Liver (tissue), 9 donors: ENCODE data around the gene TUBGCP2. TPM values are rescaled to one million over a fixed set of nuclear protein-coding genes. Genes with fewer than 3 reads are reported as not detected.

Experiments used
- DNase-seq: peaks from one replicate; pipeline ENCODE4 v3.0.0-alpha.2; 2017; ENCODE audit warnings: low spot score
- H3K27ac ChIP-seq, 2 donors: one replicate each; pipeline ENCODE4 v1.7.0; 2013; ENCODE audit warnings: inconsistent platforms in 2 of 2, low read length in 2 of 2, control low read depth in 1 of 2, low read depth in 1 of 2, mild to moderate bottlenecking in 1 of 2
- H3K27me3 ChIP-seq, 4 donors: one replicate each; pipeline versions ENCODE4 v1.6.1 to v1.7.0; 2013; ENCODE audit warnings: low read length in 3 of 4, inconsistent platforms in 1 of 4, mild to moderate bottlenecking in 1 of 4, moderate library complexity in 1 of 4; ENCODE audit not compliant: control insufficient read depth in 4 of 4, insufficient read depth in 4 of 4
- H3K36me3 ChIP-seq, 4 donors: one replicate each; pipeline versions ENCODE4 v1.6.1 to v1.7.0; 2013; ENCODE audit warnings: low read length in 3 of 4, mild to moderate bottlenecking in 3 of 4, low read depth in 1 of 4, moderate library complexity in 1 of 4; ENCODE audit not compliant: control insufficient read depth in 4 of 4, insufficient read depth in 3 of 4
- H3K4me1 ChIP-seq, 4 donors: one replicate each; pipeline versions ENCODE4 v1.6.1 to v1.7.0; 2013; ENCODE audit warnings: low read length in 3 of 4, mild to moderate bottlenecking in 3 of 4, moderate library complexity in 1 of 4; ENCODE audit not compliant: control insufficient read depth in 4 of 4, insufficient read depth in 4 of 4
- H3K4me3 ChIP-seq, 3 donors: one replicate each; pipeline versions ENCODE4 v1.6.1 to v1.7.0; 2013; ENCODE audit warnings: low read length in 3 of 3, control low read depth in 1 of 3, low read depth in 1 of 3, mild to moderate bottlenecking in 1 of 3
- H3K9ac ChIP-seq, 2 donors: one replicate each; pipeline ENCODE4 v1.7.0; 2013; ENCODE audit warnings: low read length in 2 of 2, mild to moderate bottlenecking in 2 of 2, moderate library complexity in 2 of 2, control low read depth in 1 of 2, low read depth in 1 of 2
- H3K9me3 ChIP-seq, 4 donors: one replicate each; pipeline versions ENCODE4 v1.6.1 to v1.7.0; 2013; ENCODE audit warnings: low read length in 3 of 4; ENCODE audit not compliant: control insufficient read depth in 4 of 4
- ATF3 ChIP-seq: IDR thresholded peaks from 2 replicates; pipeline ENCODE4 v1.6.1; 2016; ENCODE audit warnings: antibody characterized with exemption
- CTCF ChIP-seq: fragments of 150-350 bp; IDR thresholded peaks from 2 replicates; pipeline ENCODE4 v1.5.1; 2017; ENCODE audit warnings: improper control_type of control experiment, low read depth, low read length; ENCODE audit not compliant: missing input control
- EGR1 ChIP-seq, 2 donors: IDR thresholded peaks; 2 replicates each; pipeline ENCODE4 v1.6.1; 2016 to 2018; ENCODE audit warnings: antibody characterized with exemption in 2 of 2, low read depth in 2 of 2
- FOXA1 ChIP-seq: IDR thresholded peaks from 2 replicates; pipeline ENCODE4 v1.6.1; 2016; ENCODE audit warnings: antibody characterized with exemption
- FOXA2 ChIP-seq: IDR thresholded peaks from 2 replicates; pipeline ENCODE4 v1.6.1; 2016; ENCODE audit warnings: antibody characterized with exemption
- GABPA ChIP-seq, 2 donors: IDR thresholded peaks in 1 of 2; conservative IDR thresholded peaks in 1 of 2; 2 replicates each; pipeline ENCODE4 v1.6.1; 2016; ENCODE audit warnings: antibody characterized with exemption in 2 of 2, mild to moderate bottlenecking in 1 of 2, moderate library complexity in 1 of 2
- HNF4A ChIP-seq, 2 donors: conservative IDR thresholded peaks; 2 replicates each; pipeline ENCODE4 v1.6.1; 2016; ENCODE audit warnings: antibody characterized with exemption in 2 of 2, mild to moderate bottlenecking in 2 of 2
- HNF4G ChIP-seq: IDR thresholded peaks from 2 replicates; pipeline ENCODE4 v1.6.1; 2016; ENCODE audit warnings: antibody characterized with exemption
- JUND ChIP-seq, 2 donors: IDR thresholded peaks; 2 replicates each; pipeline ENCODE4 v1.6.1; 2016; ENCODE audit warnings: antibody characterized with exemption in 2 of 2
- MAX ChIP-seq: IDR thresholded peaks from 2 replicates; pipeline ENCODE4 v1.6.1; 2016; ENCODE audit warnings: antibody characterized with exemption
- NR2F2 ChIP-seq: IDR thresholded peaks from 2 replicates; pipeline ENCODE4 v1.6.1; 2016; ENCODE audit warnings: antibody characterized with exemption
- RAD21 ChIP-seq, 2 donors: IDR thresholded peaks; 2 replicates each; pipeline ENCODE4 v1.6.1; 2016; ENCODE audit warnings: antibody characterized with exemption in 2 of 2, mild to moderate bottlenecking in 2 of 2
- REST ChIP-seq: IDR thresholded peaks from 2 replicates; pipeline ENCODE4 v1.6.1; 2016; ENCODE audit warnings: antibody characterized with exemption, mild to moderate bottlenecking
- SP1 ChIP-seq: IDR thresholded peaks from 2 replicates; pipeline ENCODE4 v1.6.1; 2018; ENCODE audit warnings: antibody characterized with exemption, mild to moderate bottlenecking
- TAF1 ChIP-seq: conservative IDR thresholded peaks from 2 replicates; pipeline ENCODE4 v1.6.1; 2016; ENCODE audit warnings: antibody characterized with exemption, mild to moderate bottlenecking
- YY1 ChIP-seq: IDR thresholded peaks from 2 replicates; pipeline ENCODE4 v1.6.1; 2016; ENCODE audit warnings: antibody characterized with exemption, mild to moderate bottlenecking
- ZBTB33 ChIP-seq: IDR thresholded peaks from 2 replicates; pipeline ENCODE4 v1.6.1; 2016; ENCODE audit warnings: antibody characterized with exemption
- WGBS: extraction: QIAGEN DNeasy Blood & Tissue Kit; methylation state at CpG from one replicate; pipeline ENCODE4 v1.1.7; 2013; 5-methylcytosine and 5-hydroxymethylcytosine counted together
- polyA plus RNA-seq, 2 donors: library from polyadenylated mRNA; stranded (reverse) in 1 of 2; unstranded in 1 of 2; fragments of 200-250 nt in 1 of 2; fragments of >200 nt in 1 of 2; fragmentation: Nextera tagmentation in 1 of 2; extraction: Ambion mirVana in 1 of 2; gene quantifications; one replicate each; pipeline versions ENCODE4 v1.2.1 to v1.2.3, GENCODE V29; 2013 to 2015
- total RNA-seq, 2 donors: library from RNA; depleted of rRNA; stranded (reverse); fragments of >200 nt; gene quantifications; one replicate each; pipeline ENCODE4 v1.2.3, GENCODE V29; 2014
- donor health status: healthy.
- donor health status: healthy.
- donor health status: healthy.
- donor health status: healthy.
- donor health status: healthy.

Gene TUBGCP2
- total and polyA plus RNA-seq, 4 donors, result 18.8 to 32.4 (median 27.6) TPM

- H3K36me3 ChIP-seq, result peaks cover 29 to 85% (median 54%) of the 10 kb centered on the region in 4 donors
- no peak overlapping the region for H3K27ac ChIP-seq
- TF ChIP-seq FOXA1 (no peak), FOXA2 (no peak), YY1 (no peak)
- H3K4me1 ChIP-seq, result no peaks in the 10 kb centered on the region
- H3K4me3 ChIP-seq, result no peak overlapping the region
- no peaks in the 10 kb centered on the region for H3K9me3 ChIP-seq
- 95% methylated on average over 46 of the region's 46 CpGs for WGBS
- no peak for DNase-seq
- no peaks in the 10 kb centered on the region for H3K27me3 ChIP-seq
- H3K9ac ChIP-seq, result no peak overlapping the region
Observed at GRCh38 chr10:133287832-133288500, 20.7 kb downstream of the TUBGCP2 start.

GRCh38 chr10:133286366-133286765 lies 22.3 kb downstream of the TUBGCP2 start:
- Histone ChIP-seq H3K9ac (no peak overlapping the region), H3K27me3 (no peaks in the 10 kb centered on the region), H3K4me1 (no peaks in the 10 kb centered on the region), H3K4me3 (no peak overlapping the region), H3K36me3 (peaks cover 37 to 89% (median 62%) of the 10 kb centered on the region in 4 donors), H3K9me3 (no peaks in the 10 kb centered on the region), H3K27ac (no peak overlapping the region)
- no peak for DNase-seq
- TF ChIP-seq HNF4A (conservative IDR thresholded peaks at IDR 0.05) (no peak), NR2F2 (no peak), JUND (IDR thresholded peaks at IDR 0.05) (no peak), ZBTB33 (no peak), HNF4G (no peak)
- 88% methylated on average over 18 of the region's 18 CpGs for WGBS

- peaks cover 40 to 87% (median 60%) of the 10 kb centered on the region in 4 donors for H3K36me3 ChIP-seq
- H3K27me3 ChIP-seq, result no peaks in the 10 kb centered on the region
- H3K9ac ChIP-seq, result no peak overlapping the region
- peaks cover 0 to 4% (median under 1%) of the 10 kb centered on the region in 4 donors for H3K4me1 ChIP-seq
- no peak overlapping the region for H3K27ac ChIP-seq
- H3K4me3 ChIP-seq, result no peak overlapping the region
- TF ChIP-seq FOXA2, result no peak
- no peak for TF ChIP-seq JUND (IDR thresholded peaks at IDR 0.05)
- TF ChIP-seq FOXA1, result no peak
- no peak for TF ChIP-seq ZBTB33
- no peak for TF ChIP-seq TAF1
- TF ChIP-seq HNF4G, result no peak
- no peak for TF ChIP-seq YY1
- TF ChIP-seq NR2F2, result no peak
- TF ChIP-seq MAX, result no peak
- TF ChIP-seq ATF3, result no peak
- no peak for TF ChIP-seq CTCF
- no peak for TF ChIP-seq SP1
- no peak for TF ChIP-seq GABPA (IDR thresholded peaks at IDR 0.05 in 1 of 2, conservative IDR thresholded peaks at IDR 0.05 in 1 of 2)
- TF ChIP-seq EGR1 (IDR thresholded peaks at IDR 0.05; ENCODE audit: low read depth in 2 of 2), result no peak
- no peak for TF ChIP-seq HNF4A (conservative IDR thresholded peaks at IDR 0.05)
- TF ChIP-seq REST, result no peak
- TF ChIP-seq RAD21 (IDR thresholded peaks at IDR 0.05), result no peak
- no peak for DNase-seq
- H3K9me3 ChIP-seq, result no peaks in the 10 kb centered on the region
- 96% methylated on average over 36 of the region's 36 CpGs for WGBS
Observed at GRCh38 chr10:133285217-133285616, 23.5 kb downstream of the TUBGCP2 start.
